Breast epithelium (tissue), 4 donors: ENCODE results near the gene SPTBN1. TPM values are rescaled to one million over a fixed set of nuclear protein-coding genes. Genes with fewer than 3 reads are reported as not detected.

Experiments used
- DNase-seq, 2 donors: peaks; one replicate each; pipeline ENCODE4 v3.0.0-alpha.2; 2019; ENCODE audit warnings: low spot score in 2 of 2
- H3K27ac ChIP-seq, 2 donors: fragments of 200-600 bp; sonication (generic) in 1 of 2; one replicate each; pipeline ENCODE4 v1.5.1; 2016 to 2019; ENCODE audit warnings: mild to moderate bottlenecking in 1 of 2
- H3K27me3 ChIP-seq, 2 donors: fragments of 200-600 bp; sonication (generic) in 1 of 2; one replicate each; pipeline versions ENCODE4 v1.5.1 to v1.6.0; 2017 to 2019; ENCODE audit warnings: control low read depth in 1 of 2, mild to moderate bottlenecking in 1 of 2
- H3K36me3 ChIP-seq: fragments of 200-600 bp; one replicate; pipeline ENCODE4 v1.5.1; 2019
- H3K4me1 ChIP-seq, 2 donors: fragments of 200-600 bp; sonication (generic); one replicate each; pipeline ENCODE4 v1.5.1; 2016 to 2019; ENCODE audit warnings: control low read depth in 1 of 2
- H3K4me3 ChIP-seq, 3 donors: fragments of 200-600 bp; sonication (generic); 1 replicate in 2 of 3; 2 replicates in 1 of 3; pipeline ENCODE4 v1.5.1; 2016 to 2019; ENCODE audit warnings: mild to moderate bottlenecking in 3 of 3, moderate library complexity in 2 of 3
- H3K9me3 ChIP-seq, 2 donors: fragments of 200-600 bp; sonication (generic) in 1 of 2; one replicate each; pipeline ENCODE4 v1.5.1; 2016 to 2019; ENCODE audit warnings: control low read depth in 1 of 2
- CTCF ChIP-seq, 3 donors: fragments of 450-650 bp; IDR thresholded peaks; one replicate each; pipeline ENCODE4 v1.5.1; 2016 to 2017; ENCODE audit warnings: antibody characterized with exemption in 3 of 3, mild to moderate bottlenecking in 3 of 3, moderate library complexity in 3 of 3
- POLR2A ChIP-seq: fragments of 450-650 bp; IDR thresholded peaks from one replicate; pipeline ENCODE4 v1.6.1; 2016; ENCODE audit warnings: antibody characterized with exemption, mild to moderate bottlenecking, moderate library complexity
- POLR2AphosphoS5 ChIP-seq, 3 donors: sonication (generic); formaldehyde crosslinking; IDR thresholded peaks; one replicate each; pipeline ENCODE4 v1.6.1; 2017; ENCODE audit warnings: antibody characterized with exemption in 3 of 3
- intact Hi-C: fragments of 100-400 bp; cut with DNase I; formaldehyde crosslinking; loops from one replicate; pipeline ENCODE4 v1.15.1; 2023; ENCODE audit warnings: low total_unique reads
- total RNA-seq, 3 donors: library from RNA; depleted of rRNA; stranded (reverse); fragments of >200 nt; gene quantifications; one replicate each; pipeline ENCODE4 v1.1.0, GENCODE V29; 2016

Gene SPTBN1
- total RNA-seq, 3 donors from 2014 or later, result 223 to 1,216 (median 273) TPM

- intact Hi-C loops, result no loop called here
- DNase-seq, result no peak
- H3K4me3 ChIP-seq, result no peak overlapping the region
- no peaks in the 10 kb centered on the region for H3K27me3 ChIP-seq
- TF ChIP-seq CTCF (IDR thresholded peaks at IDR 0.05), result no peak
- TF ChIP-seq POLR2A, result no peak
- no peak for TF ChIP-seq POLR2AphosphoS5 (IDR thresholded peaks at IDR 0.05)
- no peak overlapping the region for H3K27ac ChIP-seq
- H3K36me3 ChIP-seq, result no peaks in the 10 kb centered on the region
- no peaks in the 10 kb centered on the region for H3K9me3 ChIP-seq
- H3K4me1 ChIP-seq, result peaks cover 0 to 8% of the 10 kb centered on the region in 2 donors
Observed at GRCh38 chr2:54586494-54586893, 130.4 kb downstream of the SPTBN1 start.

- DNase-seq, result no peak
- Histone ChIP-seq H3K36me3 (no peaks in the 10 kb centered on the region), H3K4me3 (no peak overlapping the region), H3K27me3 (no peaks in the 10 kb centered on the region), H3K9me3 (no peaks in the 10 kb centered on the region), H3K4me1 (peaks cover 0 to 8% of the 10 kb centered on the region in 2 donors), H3K27ac (no peak overlapping the region)
- intact Hi-C loops, result no loop called here
- TF ChIP-seq POLR2A (no peak), POLR2AphosphoS5 (IDR thresholded peaks at IDR 0.05) (no peak), CTCF (IDR thresholded peaks at IDR 0.05) (no peak)
Observed at GRCh38 chr2:54587171-54588016, 131.3 kb downstream of the SPTBN1 start.

- no peak for DNase-seq
- peak overlapping the region in 1 of 2 donors; percentile 28 for H3K27ac ChIP-seq
- H3K36me3 ChIP-seq, result no peaks in the 10 kb centered on the region
- TF ChIP-seq POLR2AphosphoS5 (IDR thresholded peaks at IDR 0.05), result no peak
- TF ChIP-seq POLR2A, result no peak
- TF ChIP-seq CTCF (IDR thresholded peaks at IDR 0.05), result no peak
- H3K4me1 ChIP-seq, result peaks cover 0 to 8% of the 10 kb centered on the region in 2 donors
- intact Hi-C loops, result no loop called here
- H3K4me3 ChIP-seq, result no peak overlapping the region
- H3K9me3 ChIP-seq, result no peaks in the 10 kb centered on the region
- H3K27me3 ChIP-seq, result no peaks in the 10 kb centered on the region
Observed at GRCh38 chr2:54588244-54588899, 132.2 kb downstream of the SPTBN1 start.

- Histone ChIP-seq H3K4me1 (peaks cover 0 to 8% of the 10 kb centered on the region in 2 donors), H3K4me3 (no peak overlapping the region), H3K27me3 (no peaks in the 10 kb centered on the region), H3K27ac (peak overlapping the region in 1 of 2 donors; percentile 52), H3K9me3 (no peaks in the 10 kb centered on the region), H3K36me3 (no peaks in the 10 kb centered on the region)
- TF ChIP-seq POLR2AphosphoS5 (IDR thresholded peaks at IDR 0.05) (no peak), CTCF (IDR thresholded peaks at IDR 0.05) (no peak), POLR2A (no peak)
- intact Hi-C loops, result no loop called here
- DNase-seq, result no peak
Observed at GRCh38 chr2:54589038-54589339, 132.9 kb downstream of the SPTBN1 start.
